AG04450 (cell line): ENCODE results near the gene ENOX1. TPM values are rescaled to one million over a fixed set of nuclear protein-coding genes. Genes with fewer than 3 reads are reported as not detected.

Experiments used
- CTCF ChIA-PET: fragments of 300-600, 350-600 bp; formaldehyde crosslinking; extraction: SDS; loops from one replicate; lab custom pipeline; 2022; ENCODE audit warnings: antibody characterized with exemption, inconsistent platforms; lab: Charles Lee
- POLR2A ChIA-PET: fragments of 350-600 bp; formaldehyde crosslinking; extraction: SDS; loops from one replicate; lab custom pipeline; 2021; ENCODE audit warnings: antibody characterized with exemption, inconsistent platforms; lab: Yijun Ruan, JAX
- DNase-seq: peaks from one replicate; pipeline ENCODE4 v3.0.0-alpha.2; 2011; ENCODE audit warnings: low read depth, low spot score
- H3K27ac ChIP-seq: one replicate; pipeline ENCODE4 v1.5.1; 2012; ENCODE audit warnings: low read depth, low read length, control low read depth
- H3K27me3 ChIP-seq: one replicate; pipeline ENCODE4 v1.6.0; 2012; ENCODE audit warnings: low read length; ENCODE audit not compliant: control insufficient read depth, insufficient read depth
- H3K4me3 ChIP-seq: 2 replicates; pipeline ENCODE4 v1.5.1; 2011; ENCODE audit warnings: mild to moderate bottlenecking, low read depth, low read length, control low read depth
- H3K9me3 ChIP-seq: 2 replicates; pipeline ENCODE4 v1.5.1; 2012; ENCODE audit warnings: low read length; ENCODE audit not compliant: control insufficient read depth, insufficient read depth
- polyA plus RNA-seq: library from polyadenylated mRNA; depleted of rRNA; stranded (reverse); fragments of >200 nt; gene quantifications from 2 replicates; pipeline ENCODE4 v1.2.3, GENCODE V29; 2011
- TF ChIP-seq, protein P1 (sequence below): IDR thresholded peaks from 2 replicates; pipeline ENCODE4 v1.5.1; 2011; ENCODE audit warnings: low read depth, low read length, control low read depth, inconsistent platforms

ENOX1 gene
- polyA plus RNA-seq, 1 experiment = 3.9 TPM

DNA sequence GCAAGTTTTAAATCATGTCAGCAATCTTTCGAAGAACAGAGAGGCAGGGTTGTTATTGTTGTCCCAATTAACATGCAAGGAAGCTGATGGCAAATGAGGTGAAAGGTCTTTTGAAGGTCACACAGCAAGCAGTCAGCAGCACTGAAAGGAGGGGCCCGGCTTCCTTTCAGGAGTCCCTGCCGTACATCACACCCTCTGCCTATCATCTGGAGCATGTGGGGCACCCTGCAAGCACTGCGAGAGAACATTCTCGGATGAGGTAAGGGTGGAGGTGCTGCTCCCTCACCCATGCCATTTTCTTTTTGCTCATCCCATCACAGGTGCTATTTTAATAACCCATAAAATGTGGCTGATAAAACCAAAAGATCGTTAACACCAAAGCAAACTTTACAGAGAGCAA, 111.2 kb downstream of the ENOX1 start:
- H3K4me3 ChIP-seq = no peak overlapping the region
- H3K27ac ChIP-seq = no peak overlapping the region
- no peak for DNase-seq
- no peaks in the 10 kb centered on the region for H3K9me3 ChIP-seq
- H3K27me3 ChIP-seq = no peaks in the 10 kb centered on the region
- ChIA-PET POLR2A (no interaction called here), CTCF (no interaction called here)
- TF ChIP-seq, protein P1, sequence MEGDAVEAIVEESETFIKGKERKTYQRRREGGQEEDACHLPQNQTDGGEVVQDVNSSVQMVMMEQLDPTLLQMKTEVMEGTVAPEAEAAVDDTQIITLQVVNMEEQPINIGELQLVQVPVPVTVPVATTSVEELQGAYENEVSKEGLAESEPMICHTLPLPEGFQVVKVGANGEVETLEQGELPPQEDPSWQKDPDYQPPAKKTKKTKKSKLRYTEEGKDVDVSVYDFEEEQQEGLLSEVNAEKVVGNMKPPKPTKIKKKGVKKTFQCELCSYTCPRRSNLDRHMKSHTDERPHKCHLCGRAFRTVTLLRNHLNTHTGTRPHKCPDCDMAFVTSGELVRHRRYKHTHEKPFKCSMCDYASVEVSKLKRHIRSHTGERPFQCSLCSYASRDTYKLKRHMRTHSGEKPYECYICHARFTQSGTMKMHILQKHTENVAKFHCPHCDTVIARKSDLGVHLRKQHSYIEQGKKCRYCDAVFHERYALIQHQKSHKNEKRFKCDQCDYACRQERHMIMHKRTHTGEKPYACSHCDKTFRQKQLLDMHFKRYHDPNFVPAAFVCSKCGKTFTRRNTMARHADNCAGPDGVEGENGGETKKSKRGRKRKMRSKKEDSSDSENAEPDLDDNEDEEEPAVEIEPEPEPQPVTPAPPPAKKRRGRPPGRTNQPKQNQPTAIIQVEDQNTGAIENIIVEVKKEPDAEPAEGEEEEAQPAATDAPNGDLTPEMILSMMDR = no peak

GRCh38 chr13:43669964-43670363, 116.8 kb downstream of the ENOX1 start:
- TF ChIP-seq, protein P1 = no peak
- no peak overlapping the region for H3K27ac ChIP-seq
- no peaks in the 10 kb centered on the region for H3K9me3 ChIP-seq
- no peak for DNase-seq
- H3K4me3 ChIP-seq = no peak overlapping the region
- ChIA-PET POLR2A (no interaction called here), CTCF (no interaction called here)
- no peaks in the 10 kb centered on the region for H3K27me3 ChIP-seq

GRCh38 chr13:43669101-43669500, 117.7 kb downstream of the ENOX1 start:
- Histone ChIP-seq H3K27me3 (no peaks in the 10 kb centered on the region), H3K9me3 (no peaks in the 10 kb centered on the region), H3K27ac (no peak overlapping the region), H3K4me3 (no peak overlapping the region)
- ChIA-PET POLR2A (no interaction called here), CTCF (no interaction called here)
- TF ChIP-seq, protein P1 = no peak
- DNase-seq = no peak

DNA sequence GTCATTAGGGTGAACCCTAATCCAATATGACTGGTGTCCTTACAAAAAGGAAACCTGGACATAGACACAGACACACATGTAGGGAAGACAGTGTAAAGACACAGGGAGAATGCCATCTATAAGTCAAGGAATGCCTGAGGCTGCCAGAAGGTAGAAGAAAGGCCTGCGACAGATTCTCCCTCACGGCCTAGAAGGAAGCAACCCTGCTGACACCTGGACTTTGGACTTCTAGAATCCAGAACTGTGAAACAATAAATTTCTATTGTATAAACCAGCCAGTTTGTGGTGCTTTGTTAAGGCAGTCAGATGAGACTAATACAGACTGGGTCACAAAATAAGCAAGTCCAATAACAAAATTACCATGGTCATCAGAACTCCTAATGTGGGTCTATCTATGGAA, 120.4 kb downstream of the ENOX1 start:
- ChIA-PET CTCF (no interaction called here), POLR2A (no interaction called here)
- Histone ChIP-seq H3K4me3 (no peak overlapping the region), H3K9me3 (no peaks in the 10 kb centered on the region), H3K27ac (no peak overlapping the region), H3K27me3 (no peaks in the 10 kb centered on the region)
- no peak for DNase-seq
- TF ChIP-seq, protein P1 = no peak

- no peak overlapping the region for H3K27ac ChIP-seq
- CTCF ChIA-PET = interaction anchor here (0.7 kb wide), 1 partner anchor 98 kb away, joined by 3 read pairs; no protein-coding TSS in a partner anchor
- TF ChIP-seq, protein P1 = no peak
- no peak overlapping the region for H3K4me3 ChIP-seq
- no peaks in the 10 kb centered on the region for H3K9me3 ChIP-seq
- H3K27me3 ChIP-seq = no peaks in the 10 kb centered on the region
- POLR2A ChIA-PET = no interaction called here
- no peak for DNase-seq
Measured at GRCh38 chr13:43665388-43665787, 121.4 kb downstream of the ENOX1 start.
